ENCODE results near the gene DNM1. TPM values are rescaled to one million over a fixed set of nuclear protein-coding genes. Genes with fewer than 3 reads are reported as not detected.

DNM1 gene
- total RNA-seq, 2 donors from 2014 or later = 1.3 to 2.2 TPM

DNA sequence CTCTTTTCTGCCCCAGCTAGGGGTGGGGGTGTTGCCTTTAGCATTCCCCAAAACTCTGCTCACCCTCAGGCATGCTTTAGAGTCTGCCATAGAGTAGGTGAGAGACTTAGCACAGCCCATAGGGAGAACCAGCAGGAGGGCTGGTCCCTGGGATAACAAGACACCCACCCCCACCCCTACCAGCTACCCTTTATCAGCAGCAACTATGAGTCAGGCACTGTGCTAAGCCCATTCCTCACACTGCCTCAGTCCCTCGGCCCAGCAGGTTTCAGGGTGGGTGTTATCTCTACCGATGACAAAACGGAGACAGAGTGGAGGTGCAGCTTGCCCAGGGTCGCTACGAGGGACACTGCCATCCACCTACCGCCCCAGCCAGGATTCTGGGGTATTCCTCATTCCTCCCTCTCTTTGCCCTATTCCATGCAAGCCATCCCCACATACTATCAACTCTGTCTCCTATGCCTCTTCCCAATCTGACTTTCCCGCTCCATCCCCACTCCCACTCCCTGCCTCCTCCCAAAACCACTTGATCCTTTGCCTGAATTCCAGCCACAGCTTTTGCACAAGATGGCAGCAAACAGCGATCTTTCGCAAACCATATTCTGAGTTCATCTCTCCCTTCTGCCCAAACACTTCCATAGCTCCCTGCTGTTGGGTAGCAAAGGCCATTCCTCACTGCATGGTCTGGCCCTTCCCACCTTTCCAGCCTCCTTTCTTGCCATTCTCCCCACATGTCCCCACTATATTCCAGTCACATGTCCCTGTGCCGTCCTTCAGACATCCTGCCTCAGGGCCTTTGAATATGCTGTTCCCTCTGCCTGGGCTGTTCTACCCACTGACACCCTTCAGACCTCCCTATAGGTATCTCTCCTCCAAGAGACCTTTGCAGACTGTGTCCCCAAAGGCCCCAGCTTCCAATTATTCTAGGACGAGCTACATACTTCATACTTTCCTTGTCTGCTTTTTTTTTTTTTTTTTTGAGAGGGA, 16.9 kb upstream of the DNM1 start:
- H3K4me1 Mint-ChIP-seq = peaks cover 18% of the 10 kb centered on the region
- H3K27ac Mint-ChIP-seq = peak overlapping the region; percentile 29
- ATAC-seq (no peak), DNase-seq (no peak)
- H3K9me3 ChIP-seq (ENCODE audit: control insufficient read depth, low read length, poor library complexity, severe bottlenecking) = no peaks in the 10 kb centered on the region
- peaks cover 10% of the 10 kb centered on the region for H3K36me3 Mint-ChIP-seq (ENCODE audit: low read depth)
- H3K27me3 Mint-ChIP-seq = no peaks in the 10 kb centered on the region
- H3K4me3 Mint-ChIP-seq = no peak overlapping the region

DNA sequence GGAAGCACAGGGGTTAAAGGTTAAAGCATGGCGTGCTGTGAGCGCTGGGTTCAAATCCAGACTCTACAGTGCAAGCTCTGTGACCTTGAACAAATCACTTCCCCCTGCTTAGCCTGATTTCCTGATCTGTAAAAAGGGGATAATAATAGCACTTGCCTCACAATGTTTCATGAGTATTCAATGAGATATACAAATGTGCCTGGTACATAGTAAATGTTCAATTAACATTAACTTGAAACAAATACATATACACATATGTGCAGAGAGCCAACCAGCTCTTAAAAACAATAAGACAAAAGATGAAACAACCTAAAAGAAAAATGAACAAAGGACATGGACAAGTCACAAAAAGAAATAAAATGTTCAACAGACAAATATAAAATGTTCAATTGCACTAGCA, 15.8 kb upstream of the DNM1 start:
- DNase-seq (no peak), ATAC-seq (no peak)
- no peaks in the 10 kb centered on the region for H3K9me3 ChIP-seq (ENCODE audit: control insufficient read depth, low read length, poor library complexity, severe bottlenecking)
- peak overlapping the region; percentile 29 for H3K27ac Mint-ChIP-seq
- H3K4me1 Mint-ChIP-seq = peaks cover 18% of the 10 kb centered on the region
- peaks cover 8% of the 10 kb centered on the region for H3K36me3 Mint-ChIP-seq (ENCODE audit: low read depth)
- H3K27me3 Mint-ChIP-seq = no peaks in the 10 kb centered on the region
- no peak overlapping the region for H3K4me3 Mint-ChIP-seq

DNA sequence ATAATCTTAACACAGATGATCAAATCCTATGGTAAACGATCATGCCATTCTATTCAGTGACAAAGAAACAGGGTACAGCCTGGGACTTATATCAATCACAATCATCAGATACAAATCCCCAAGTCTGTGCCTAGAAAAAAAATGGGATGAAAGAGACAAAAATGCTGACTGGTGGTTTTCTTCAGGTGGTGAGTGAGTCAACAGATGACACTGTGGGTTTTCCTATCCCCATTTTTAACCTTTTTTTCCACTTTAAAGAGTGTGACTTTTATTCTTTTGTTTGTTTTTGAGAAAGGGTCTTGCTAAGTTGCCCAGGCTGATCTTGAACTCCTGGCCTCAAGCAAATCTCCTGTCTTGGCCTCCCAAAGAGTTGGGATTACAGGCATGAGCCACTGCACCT, 15.0 kb upstream of the DNM1 start:
- Mint-ChIP-seq H3K36me3 (ENCODE audit: low read depth) (peaks cover 6% of the 10 kb centered on the region), H3K4me1 (peaks cover 20% of the 10 kb centered on the region), H3K27me3 (no peaks in the 10 kb centered on the region), H3K4me3 (no peak overlapping the region), H3K27ac (no peak overlapping the region)
- DNase-seq (no peak), ATAC-seq (no peak)
- no peaks in the 10 kb centered on the region for H3K9me3 ChIP-seq (ENCODE audit: control insufficient read depth, low read length, poor library complexity, severe bottlenecking)

DNA sequence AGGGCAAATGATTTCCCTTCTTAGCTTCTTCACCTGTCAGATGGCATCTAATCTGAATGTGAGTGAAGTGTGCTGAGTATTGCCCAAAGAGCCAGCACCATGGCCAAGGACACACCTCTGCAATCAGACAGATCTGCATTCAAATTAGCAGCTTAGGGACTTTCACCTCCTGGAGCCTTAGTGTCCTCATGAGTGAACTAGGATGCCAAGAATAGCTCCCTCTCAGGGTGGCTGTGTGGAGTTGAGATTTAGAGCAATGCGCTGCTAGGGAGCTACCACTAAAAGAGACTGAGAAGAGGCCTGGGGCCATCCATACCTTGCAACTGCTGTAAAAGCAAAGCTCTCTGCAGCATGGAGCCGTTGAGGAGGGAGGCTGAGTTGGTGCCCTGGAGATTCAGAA, 13.2 kb upstream of the DNM1 start:
- Mint-ChIP-seq H3K4me1 (peaks cover 20% of the 10 kb centered on the region), H3K27ac (peak overlapping the region; percentile 89), H3K4me3 (peak overlapping the region; percentile 96), H3K27me3 (no peaks in the 10 kb centered on the region), H3K36me3 (ENCODE audit: low read depth) (peaks cover 6% of the 10 kb centered on the region)
- no peaks in the 10 kb centered on the region for H3K9me3 ChIP-seq (ENCODE audit: control insufficient read depth, low read length, poor library complexity, severe bottlenecking)
- no peak for ATAC-seq
- DNase-seq = no peak

DNA sequence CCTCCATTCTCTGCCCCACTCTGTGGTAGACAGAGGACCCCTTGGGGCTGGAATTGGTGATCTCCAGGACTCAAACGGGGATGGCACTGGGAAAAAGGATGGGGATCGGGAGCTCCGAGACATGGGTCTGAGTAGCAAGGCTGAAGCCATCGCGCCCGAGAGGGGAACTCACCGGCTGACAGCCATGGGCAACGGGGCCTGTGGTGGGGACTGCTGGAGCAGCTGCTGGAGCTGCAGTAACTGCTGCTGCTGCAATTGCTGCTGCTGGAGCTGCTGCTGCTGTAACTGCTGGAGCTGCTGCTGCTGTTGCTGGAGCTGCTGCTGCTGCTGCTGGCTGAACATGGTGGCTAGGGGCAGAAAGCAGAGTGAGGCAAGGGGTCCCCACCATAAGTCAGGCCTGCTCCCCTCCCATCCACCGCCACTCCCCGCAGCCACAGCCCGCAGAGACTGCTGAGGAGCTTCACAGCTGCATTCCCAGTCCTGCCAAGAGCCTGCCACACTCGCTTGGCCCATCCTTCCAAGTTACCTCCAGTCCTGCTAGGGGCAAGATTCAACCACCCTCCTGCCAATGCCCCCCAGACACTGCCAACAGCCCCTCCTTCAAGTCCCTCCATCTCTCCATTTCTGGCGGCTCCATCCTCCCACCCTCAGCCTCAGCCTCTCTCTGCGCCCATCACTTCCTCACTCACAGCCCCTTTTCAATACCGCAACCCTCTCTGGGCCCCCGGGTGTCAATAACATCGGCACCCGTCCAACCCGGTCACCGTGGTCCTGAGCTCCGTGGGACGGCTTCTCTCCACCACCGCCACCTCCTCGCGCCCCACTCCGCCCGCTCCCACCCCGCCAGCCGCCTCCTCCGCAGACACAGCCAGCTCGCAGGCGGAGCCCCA, 12.4 kb upstream of the DNM1 start:
- Mint-ChIP-seq H3K4me1 (peaks cover 20% of the 10 kb centered on the region), H3K36me3 (ENCODE audit: low read depth) (peaks cover 6% of the 10 kb centered on the region), H3K27me3 (no peaks in the 10 kb centered on the region), H3K4me3 (peak overlapping the region; percentile 96), H3K27ac (peak overlapping the region; percentile 89)
- DNase-seq = no peak
- peak; percentile 62 for ATAC-seq
- H3K9me3 ChIP-seq (ENCODE audit: control insufficient read depth, low read length, poor library complexity, severe bottlenecking) = no peaks in the 10 kb centered on the region

DNA sequence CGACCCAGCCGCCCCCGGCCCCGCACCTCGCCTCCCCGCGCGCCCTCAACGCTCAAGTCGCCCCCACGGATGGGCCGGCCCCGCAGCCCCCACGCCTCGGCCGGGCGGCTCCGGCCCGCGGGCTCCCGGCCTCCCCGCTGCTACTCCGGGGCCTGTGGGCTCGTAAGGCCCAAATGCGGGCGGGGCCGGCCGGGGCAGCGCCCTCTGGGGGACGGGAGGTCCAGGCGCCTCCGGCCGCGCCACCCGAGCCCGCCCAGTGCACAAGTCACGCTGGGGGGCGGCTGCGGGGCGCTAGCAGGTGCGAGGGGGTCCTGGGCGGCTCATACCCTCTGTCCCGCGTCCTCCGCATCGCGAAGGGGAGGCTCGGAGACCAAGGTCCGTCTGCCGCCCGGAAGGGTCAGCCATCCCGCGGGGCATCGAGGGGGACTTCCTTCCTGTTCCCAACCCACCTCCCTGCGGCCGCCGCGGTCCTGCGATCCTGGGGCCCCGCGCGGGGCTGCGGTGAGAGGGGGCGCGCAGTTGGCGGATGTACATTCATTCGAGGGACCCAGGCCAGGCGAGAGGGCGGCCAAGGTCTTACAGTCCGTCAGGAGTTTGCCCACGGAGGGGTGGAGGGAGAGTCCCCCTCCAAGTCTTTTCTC, 11.7 kb upstream of the DNM1 start, which contains the start of gene CIZ1:
Gene CIZ1, minus strand, starts transcription at position 167 of the 641 bp plus-strand sequence. CDS start 715 bp downstream, outside the sequence.
- Mint-ChIP-seq H3K4me1 (peaks cover 16% of the 10 kb centered on the region), H3K27ac (peak within 1 kb of the TSS; percentile 89), H3K27me3 (no peaks in the 10 kb centered on the region), H3K4me3 (peak within 1 kb of the TSS; percentile 96), H3K36me3 (ENCODE audit: low read depth) (peaks cover 3% of the 10 kb centered on the region)
- ATAC-seq (peak; percentile 91), DNase-seq (peak; percentile 61 to 69 (median 65))
- H3K9me3 ChIP-seq (ENCODE audit: control insufficient read depth, low read length, poor library complexity, severe bottlenecking) = no peaks in the 10 kb centered on the region

DNA sequence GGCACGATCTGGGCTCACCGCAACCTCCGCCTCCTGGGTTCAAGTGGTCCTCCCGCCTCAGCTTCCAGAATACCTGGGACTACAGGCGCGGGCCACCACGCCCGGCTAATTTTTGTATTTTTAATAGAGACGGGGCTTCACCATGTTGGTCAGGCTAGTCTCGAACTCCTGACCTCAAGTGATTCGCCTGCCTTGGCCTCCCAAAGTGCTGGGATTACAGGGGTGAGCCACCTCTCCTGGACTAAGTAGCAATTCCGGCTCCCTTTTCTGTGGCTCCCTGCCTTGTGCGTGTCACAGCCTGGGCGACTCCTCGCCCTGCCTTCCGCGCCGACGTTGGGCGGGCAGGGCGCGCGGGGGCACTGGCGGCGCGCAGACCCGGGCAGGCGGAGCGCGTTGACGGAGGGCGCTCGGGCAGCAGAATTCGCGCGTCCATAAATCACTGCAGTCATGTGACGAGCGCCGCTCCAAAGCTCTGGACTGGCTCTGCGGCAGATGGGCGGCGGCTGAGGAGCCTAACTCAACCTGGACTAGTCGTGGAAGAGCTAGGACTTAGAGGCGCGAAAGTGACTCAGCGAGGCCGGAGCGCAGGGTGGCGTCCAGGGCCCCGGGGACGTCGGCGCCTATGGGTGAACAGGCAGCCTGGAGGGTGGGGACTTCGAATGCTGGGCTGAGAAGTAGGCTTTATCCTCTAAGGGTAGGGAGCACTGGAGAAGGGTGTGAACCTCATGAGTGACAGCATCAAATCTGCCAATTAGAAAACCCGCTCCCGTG, 10.4 kb upstream of the DNM1 start:
- peak; percentile 38 to 47 (median 46) for DNase-seq
- no peak overlapping the region for H3K27ac Mint-ChIP-seq

DNA sequence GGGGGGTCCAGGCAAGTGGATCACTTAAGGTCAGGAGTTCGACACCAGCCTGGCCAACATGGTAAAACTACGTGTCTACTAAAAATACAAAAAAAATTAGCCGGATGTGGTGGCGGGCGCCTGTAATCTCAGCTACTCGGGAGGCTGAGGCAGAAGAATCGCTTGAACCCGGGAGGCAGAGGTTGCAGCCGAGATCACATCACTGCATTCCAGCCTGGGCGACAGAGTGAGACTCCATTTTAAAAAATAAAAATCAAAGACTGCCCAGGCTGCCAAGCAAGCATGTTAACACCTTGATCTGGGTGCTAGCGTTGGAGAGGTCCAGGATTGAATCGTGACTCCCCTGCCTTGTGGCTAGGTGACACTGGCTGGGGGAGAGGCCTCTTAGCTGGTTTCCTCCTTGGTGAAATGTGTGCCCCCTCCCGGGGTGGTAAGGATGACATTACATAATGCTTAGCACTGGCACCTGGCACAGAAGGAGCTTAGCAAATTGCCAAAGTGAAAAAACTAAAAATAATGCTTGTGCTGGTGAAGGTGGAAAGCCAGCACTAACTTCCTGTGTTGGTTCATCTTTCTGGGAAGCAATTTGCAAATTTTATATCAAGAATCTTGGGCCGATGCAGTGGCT, 9.6 kb upstream of the DNM1 start:
- Mint-ChIP-seq H3K36me3 (ENCODE audit: low read depth) (peaks cover 2% of the 10 kb centered on the region), H3K27me3 (no peaks in the 10 kb centered on the region), H3K27ac (no peak overlapping the region), H3K4me1 (peaks cover 12% of the 10 kb centered on the region), H3K4me3 (no peak overlapping the region)
- no peaks in the 10 kb centered on the region for H3K9me3 ChIP-seq (ENCODE audit: control insufficient read depth, low read length, poor library complexity, severe bottlenecking)
- DNase-seq (no peak), ATAC-seq (no peak)

More for the DNA sequence above, 10.4 kb upstream of the DNM1 start:
- peak; percentile 75 for ATAC-seq
- Mint-ChIP-seq H3K4me1 (peaks cover 15% of the 10 kb centered on the region), H3K4me3 (peak overlapping the region; percentile 69), H3K27me3 (no peaks in the 10 kb centered on the region), H3K36me3 (ENCODE audit: low read depth) (peaks cover 2% of the 10 kb centered on the region)
- H3K9me3 ChIP-seq (ENCODE audit: control insufficient read depth, low read length, poor library complexity, severe bottlenecking) = no peaks in the 10 kb centered on the region

DNA sequence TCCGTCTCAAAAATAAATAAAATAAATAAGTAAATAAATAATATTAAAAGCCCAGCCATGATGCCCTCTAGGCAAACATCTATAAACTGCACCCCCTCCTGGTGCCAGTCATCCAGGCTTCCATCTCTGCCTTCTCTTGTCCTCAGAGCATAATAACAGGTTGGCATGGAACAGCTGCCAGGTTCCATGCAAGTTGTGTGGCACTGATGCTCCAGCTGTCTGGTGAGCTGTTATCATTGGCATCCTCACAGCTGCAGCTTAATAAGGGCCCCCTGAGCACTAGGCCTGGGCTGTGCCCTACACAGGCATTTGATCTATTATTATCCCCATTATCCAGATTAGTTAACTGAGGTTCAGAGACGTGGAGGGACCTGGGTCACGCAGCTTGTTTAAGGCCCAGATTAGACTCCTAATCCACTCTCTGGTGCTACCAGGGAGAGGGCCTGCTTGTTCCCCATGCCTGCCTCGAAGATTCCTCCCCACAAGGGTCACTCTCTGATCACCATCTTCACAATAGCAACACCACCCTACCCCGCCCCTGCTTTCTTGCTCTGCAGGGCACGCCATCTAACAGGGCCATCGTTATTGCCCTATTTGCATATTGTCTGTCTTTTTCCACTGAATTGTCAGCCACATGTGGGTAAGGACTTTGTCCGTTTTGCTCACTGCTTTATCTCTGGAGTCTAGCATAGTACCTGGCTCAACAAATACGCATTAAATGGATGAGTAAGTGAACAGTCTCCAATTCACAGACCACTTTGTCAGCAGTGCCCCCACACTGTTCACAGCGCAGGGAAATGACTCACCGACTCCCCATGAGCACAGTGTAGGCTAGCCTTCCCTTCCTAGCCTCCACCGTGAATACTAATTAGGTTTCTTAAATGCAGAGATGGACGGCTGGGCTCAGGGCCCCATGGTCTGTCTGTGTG, 1.5 kb upstream of the DNM1 start:
- peaks cover 14% of the 10 kb centered on the region for H3K27me3 Mint-ChIP-seq
- H3K4me3 Mint-ChIP-seq = peak overlapping the region; percentile 7
- H3K27ac Mint-ChIP-seq = no peak overlapping the region
- ATAC-seq (no peak), DNase-seq (no peak)
- no peaks in the 10 kb centered on the region for H3K9me3 ChIP-seq (ENCODE audit: control insufficient read depth, low read length, poor library complexity, severe bottlenecking)
- no peaks in the 10 kb centered on the region for H3K36me3 Mint-ChIP-seq (ENCODE audit: low read depth)
- peaks cover 9% of the 10 kb centered on the region for H3K4me1 Mint-ChIP-seq

DNA sequence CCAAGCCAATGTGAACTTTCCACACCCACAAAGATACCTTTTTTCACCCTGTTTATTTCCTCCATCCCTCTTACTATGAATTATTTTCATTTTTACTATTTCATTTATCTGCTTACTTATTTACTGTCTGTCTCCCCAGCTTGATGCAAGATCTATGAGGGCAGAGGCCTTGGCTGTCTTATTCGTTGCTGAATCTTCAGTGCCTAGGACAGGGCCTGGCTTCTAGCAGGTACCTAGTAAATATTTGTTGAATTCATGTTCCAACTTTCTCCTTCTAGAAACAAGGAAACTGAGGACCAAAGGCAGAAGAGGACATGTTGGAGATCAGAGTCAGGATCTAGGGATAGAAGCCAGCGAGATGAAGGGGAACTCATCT, 543 bp upstream of the DNM1 start:
- H3K9me3 ChIP-seq (ENCODE audit: control insufficient read depth, low read length, poor library complexity, severe bottlenecking) = no peaks in the 10 kb centered on the region
- Mint-ChIP-seq H3K36me3 (ENCODE audit: low read depth) (no peaks in the 10 kb centered on the region), H3K4me3 (peak overlapping the region; percentile 82), H3K27me3 (peaks cover 19% of the 10 kb centered on the region), H3K27ac (peak overlapping the region; percentile 32), H3K4me1 (peaks cover 13% of the 10 kb centered on the region)
- ATAC-seq (no peak), DNase-seq (no peak)

Measured in T-helper 17 cell (primary cell).